ENCODE data around the gene DUSP23. TPM values are rescaled to one million over a fixed set of nuclear protein-coding genes. Genes with fewer than 3 reads are reported as not detected.

DUSP23 gene
- total RNA-seq, 1 donor from 2014 or later: 15.7 TPM

GRCh38 chr1:159826441-159827101 is 45.8 kb downstream of the DUSP23 start, which contains the start of gene SLAMF8:
TSS of gene SLAMF8 (plus strand) at chr1:159826873. CDS start at chr1:159826899, 26 bp downstream.
- Mint-ChIP-seq H3K4me3 (no peak within 1 kb of the TSS), H3K4me1 (peaks cover 15% of the 10 kb centered on the region), H3K27me3 (peaks cover 19% of the 10 kb centered on the region), H3K36me3 (ENCODE audit: low read depth) (no peaks in the 10 kb centered on the region), H3K9me3 (no peaks in the 10 kb centered on the region), H3K27ac (no peak within 1 kb of the TSS)
- ChIA-PET CTCF (interaction anchor here (1.2 kb wide), 1 partner anchor 27 kb away, joined by 3 read pairs; no protein-coding TSS in a partner anchor), POLR2A (no interaction called here)
- no peak for TF ChIP-seq CTCF (IDR thresholded peaks at IDR 0.05)
- DNase-seq (no peak), ATAC-seq (ENCODE audit: low read depth) (no peak)
- intact Hi-C loops (cut with micrococcal nuclease): loop anchor here (10.0 kb wide), 1 partner anchor 248 kb away; the partner anchor contains the start of gene KCNJ10

- Mint-ChIP-seq H3K27me3 (peaks cover 19% of the 10 kb centered on the region), H3K4me3 (no peak overlapping the region)
- DNase-seq: no peak
Observed at GRCh38 chr1:159827102-159827490, 46.3 kb downstream of the DUSP23 start.

GRCh38 chr1:159827549-159827948 is 46.8 kb downstream of the DUSP23 start:
- Mint-ChIP-seq H3K27ac (no peak overlapping the region), H3K27me3 (peaks cover 16% of the 10 kb centered on the region), H3K4me1 (peaks cover 15% of the 10 kb centered on the region), H3K36me3 (ENCODE audit: low read depth) (no peaks in the 10 kb centered on the region), H3K4me3 (no peak overlapping the region), H3K9me3 (no peaks in the 10 kb centered on the region)
- POLR2A ChIA-PET: no interaction called here
- DNase-seq: no peak
- intact Hi-C loops (cut with micrococcal nuclease): loop anchor here (10.0 kb wide), 1 partner anchor 247 kb away; the partner anchor contains the start of gene KCNJ10
- no peak for ATAC-seq (ENCODE audit: low read depth)
- CTCF ChIA-PET: interaction anchor here (1.2 kb wide), 1 partner anchor 28 kb away, joined by 3 read pairs; no protein-coding TSS in a partner anchor
- no peak for TF ChIP-seq CTCF (IDR thresholded peaks at IDR 0.05)

More at GRCh38 chr1:159827102-159827490, 46.3 kb downstream of the DUSP23 start:
- Mint-ChIP-seq H3K27ac (no peak overlapping the region), H3K9me3 (no peaks in the 10 kb centered on the region), H3K4me1 (peaks cover 15% of the 10 kb centered on the region), H3K36me3 (ENCODE audit: low read depth) (no peaks in the 10 kb centered on the region)
- no peak for ATAC-seq (ENCODE audit: low read depth)
- POLR2A ChIA-PET: no interaction called here
- no peak for TF ChIP-seq CTCF (IDR thresholded peaks at IDR 0.05)
- CTCF ChIA-PET: interaction anchor here (1.2 kb wide), 1 partner anchor 27 kb away, joined by 3 read pairs; no protein-coding TSS in a partner anchor
- intact Hi-C loops (cut with micrococcal nuclease): loop anchor here (10.0 kb wide), 1 partner anchor 248 kb away; the partner anchor contains the start of gene KCNJ10

GRCh38 chr1:159828176-159828575 is 47.4 kb downstream of the DUSP23 start:
- Mint-ChIP-seq H3K27me3 (peaks cover 12% of the 10 kb centered on the region), H3K36me3 (ENCODE audit: low read depth) (no peaks in the 10 kb centered on the region), H3K4me1 (peaks cover 15% of the 10 kb centered on the region), H3K9me3 (no peaks in the 10 kb centered on the region), H3K4me3 (no peak overlapping the region), H3K27ac (no peak overlapping the region)
- TF ChIP-seq CTCF (IDR thresholded peaks at IDR 0.05): no peak
- intact Hi-C loops (cut with micrococcal nuclease): loop anchor here (2.0 to 10.0 kb wide), 2 partner anchors 63 to 247 kb away; partner anchors contain the start of gene KCNJ10
- no peak for DNase-seq
- ATAC-seq (ENCODE audit: low read depth): no peak
- ChIA-PET POLR2A (no interaction called here), CTCF (interaction anchor here (0.9 kb wide), 1 partner anchor 64 kb away, joined by 3 read pairs; no protein-coding TSS in a partner anchor)

Data from activated B cell treated with CpG ODN at 0.5 μM for 24 hours (primary cell).